ENCODE results near the gene ZNF618.

- TF ChIP-seq CTCF (IDR thresholded peaks at IDR 0.05) (no peak), POLR2A (IDR thresholded peaks at IDR 0.05) (no peak)
These were observed 21.8 kb upstream of the ZNF618 start for GRCh38 chr9:113854310-113854709.

Measured in esophagus squamous epithelium (tissue), 4 donors.